ENCODE results near the gene VDAC1. TPM values are rescaled to one million over a fixed set of nuclear protein-coding genes. Genes with fewer than 3 reads are reported as not detected.

Gene VDAC1
- total and polyA plus RNA-seq, 2 donors (not counting 1 experiment from before 2014, with no cell fraction given), result 27.8 to 60.7 TPM

GRCh38 chr5:134005417-134006061 lies 764 bp upstream of the VDAC1 start:
- H2AFZ ChIP-seq (ENCODE audit: insufficient read depth, low read depth, low read length, poor library complexity, severe bottlenecking), result peak overlapping the region; percentile 77
- Mint-ChIP-seq H3K9me3 (ENCODE audit: insufficient read depth) (no peaks in the 10 kb centered on the region), H3K4me3 (peak overlapping the region; percentile 88), H3K27ac (peak overlapping the region; percentile 87), H3K27me3 (no peaks in the 10 kb centered on the region), H3K4me1 (peaks cover 36% of the 10 kb centered on the region)
- H3K9ac ChIP-seq (ENCODE audit: low read length), result peak overlapping the region; percentile 83
- H3K27me3 ChIP-seq (replicated peaks in 1 of 4; ENCODE audit: control extremely low read depth in 1 of 4, control insufficient read depth in 3 of 4, insufficient read depth in 4 of 4, low read length in 3 of 4), result no peaks in the 10 kb centered on the region
- no peak for TF ChIP-seq EZH2 (IDR thresholded peaks at IDR 0.05; ENCODE audit: borderline replicate concordance, insufficient read depth, low read depth, low read length, poor library complexity, severe bottlenecking)
- no peak for TF ChIP-seq CTCF (IDR thresholded peaks at IDR 0.05)
- peaks cover 36% of the 10 kb centered on the region for H3K79me2 ChIP-seq (ENCODE audit: control insufficient read depth, insufficient read depth, low read length)
- H3K4me1 ChIP-seq (ENCODE audit: control insufficient read depth in 2 of 2, insufficient read depth in 2 of 2, low read length in 2 of 2), result peaks cover 17 to 28% of the 10 kb centered on the region in 2 donors
- H3K9me3 ChIP-seq (ENCODE audit: control extremely low read depth in 1 of 3, control insufficient read depth in 2 of 3, insufficient read depth in 1 of 3, low read length in 2 of 3), result no peaks in the 10 kb centered on the region
- intact Hi-C loops (cut with micrococcal nuclease), result loop anchor here (2.0 kb wide), 1 partner anchor 33 kb away; no protein-coding TSS in a partner anchor
- no peak for ATAC-seq (ENCODE audit: low read depth)
- peaks cover 27% of the 10 kb centered on the region for H4K20me1 ChIP-seq (ENCODE audit: control insufficient read depth, insufficient read depth, low read length, poor library complexity, severe bottlenecking)
- H3K4me2 ChIP-seq (replicated peaks; ENCODE audit: low read depth, low read length, poor library complexity, severe bottlenecking), result peak overlapping the region; percentile 91
- peak overlapping the region; percentile 61 to 87 (median 82) for H3K4me3 ChIP-seq (ENCODE audit: control extremely low read depth in 1 of 5, extremely low read depth in 1 of 5, insufficient read depth in 1 of 5, low read depth in 2 of 5, low read length in 4 of 5)
- H3K36me3 ChIP-seq (replicated peaks in 1 of 2; ENCODE audit: control extremely low read depth in 1 of 2, control insufficient read depth in 1 of 2, extremely low read depth in 1 of 2, insufficient read depth in 2 of 2, low read length in 1 of 2), result peaks cover 0 to 6% of the 10 kb centered on the region in 2 experiments
- H3K27ac ChIP-seq (ENCODE audit: low read length in 2 of 2), result peak overlapping the region; percentile 74 to 95
- CTCF ChIA-PET, result interaction anchor here (1.0 to 2.6 kb wide), 6 partner anchors 9 to 95 kb away, joined by 4 to 15 read pairs (median 5); no protein-coding TSS in a partner anchor
- POLR2A ChIA-PET, result interaction anchor here (0.6 to 1.0 kb wide), 4 partner anchors 9 to 220 kb away, joined by 3 to 9 read pairs (median 4); partner anchors contain the start of gene PPP2CA
- no peak for DNase-seq
- 32% methylated on average over 40 of the region's 40 CpGs for WGBS (ENCODE audit: insufficient coverage)
